Measurements from ENCODE around the gene KLRC1.
"Not testable (repeated sequence)": the region's sequence is repeated elsewhere in the genome, so short reads cannot be mapped to it uniquely, and the experiment has no call there.

DNA sequence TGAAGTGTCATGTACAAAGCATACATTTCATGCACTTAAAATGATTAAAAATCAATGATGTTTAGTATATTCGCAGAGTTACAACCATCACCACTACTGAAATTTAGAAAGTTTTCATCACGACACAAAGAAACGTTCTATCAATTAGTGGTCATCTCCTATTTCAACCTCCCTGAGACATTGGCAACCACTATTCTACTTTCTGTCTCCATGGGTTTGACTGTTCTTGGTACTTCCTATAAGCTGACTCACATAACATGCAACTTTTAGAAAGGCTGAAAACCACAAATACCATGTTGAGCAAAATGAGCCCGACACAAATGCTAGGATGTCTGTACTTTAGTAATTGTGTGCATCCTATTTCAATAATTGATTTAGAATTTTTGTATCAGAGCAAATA is 22.6 kb downstream of the KLRC1 start:
- not testable (repeated sequence) for TF ChIP-seq CREB1 (IDR thresholded peaks at IDR 0.05); CREB1 (CRISPR knock-in tag; IDR thresholded peaks at IDR 0.05); NFE2L2 (IDR thresholded peaks at IDR 0.05; ENCODE audit: low read length)
